Heart right ventricle (tissue), 16 donors: ENCODE results near the gene SORD. TPM values are rescaled to one million over a fixed set of nuclear protein-coding genes. Genes with fewer than 3 reads are reported as not detected.

Experiments
- ATAC-seq, 8 donors: fragments of 200-7000 bp; cut with Tn5 transposase; one replicate each; pipeline ENCODE4 v1.9.1; 2020; ENCODE audit warnings: mild to moderate bottlenecking in 8 of 8, moderate library complexity in 8 of 8, moderate number of reproducible peaks in 1 of 8
- DNase-seq, 2 donors: peaks; one replicate each; pipeline ENCODE4 v3.0.0-alpha.2; 2020
- H3K27ac ChIP-seq, 10 donors: fragments of 200-600 bp; sonication (generic) in 2 of 10; one replicate each; pipeline versions ENCODE4 v1.5.0 to v1.8.0; 2020 to 2022; ENCODE audit warnings: mild to moderate bottlenecking in 3 of 10
- H3K27me3 ChIP-seq, 7 donors: fragments of 200-600 bp; one replicate each; pipeline ENCODE4 v1.8.0; 2021 to 2022; ENCODE audit warnings: mild to moderate bottlenecking in 2 of 7
- H3K36me3 ChIP-seq, 9 donors: fragments of 200-600 bp; sonication (generic) in 1 of 9; one replicate each; pipeline versions ENCODE4 v1.5.0 to v1.8.0; 2020 to 2022; ENCODE audit warnings: mild to moderate bottlenecking in 2 of 9
- H3K4me1 ChIP-seq, 9 donors: fragments of 200-600 bp; sonication (generic) in 1 of 9; one replicate each; pipeline versions ENCODE4 v1.5.0 to v1.8.0; 2020 to 2022; ENCODE audit warnings: mild to moderate bottlenecking in 4 of 9
- H3K4me3 ChIP-seq, 10 donors: fragments of 200-600 bp; sonication (generic) in 2 of 10; one replicate each; pipeline versions ENCODE4 v1.5.0 to v1.8.0; 2020 to 2022; ENCODE audit warnings: mild to moderate bottlenecking in 7 of 10, moderate library complexity in 2 of 10
- H3K9me3 ChIP-seq, 11 donors: fragments of 200-600 bp in 10 of 11; sonication (generic) in 2 of 11; one replicate each; pipeline versions ENCODE4 v1.5.0 to v1.8.0; 2013 to 2022; ENCODE audit warnings: mild to moderate bottlenecking in 2 of 11, control low read depth in 1 of 11, moderate library complexity in 1 of 11
- CTCF ChIP-seq, 9 donors: fragments of 200-600 bp; sonication (generic) in 2 of 9; IDR thresholded peaks; one replicate each; pipeline versions ENCODE4 v1.5.0 to v1.8.0; 2021 to 2022; ENCODE audit warnings: antibody characterized with exemption in 9 of 9, mild to moderate bottlenecking in 5 of 9, moderate library complexity in 1 of 9
- WGBS, 2 donors: extraction: QIAGEN DNeasy Blood & Tissue Kit; methylation state at CpG; one replicate each; pipeline ENCODE4 v1.1.7; 2013; ENCODE audit warnings: inconsistent platforms in 1 of 2; 5-methylcytosine and 5-hydroxymethylcytosine counted together
- intact Hi-C, 10 donors: fragments of 100-400 bp; cut with DNase I; formaldehyde crosslinking; loops; one replicate each; pipeline versions ENCODE4 v1.11.1 to v1.14.2; 2022
- polyA plus RNA-seq, 2 donors: library from polyadenylated mRNA; stranded (reverse); fragments of 200-250 nt; gene quantifications; one replicate each; pipeline ENCODE4 v1.2.3, GENCODE V29; 2013
- total RNA-seq, 10 donors: library from RNA; stranded (reverse); fragmentation: NEBNext Ultra II Directional in 3 of 10; extraction: Animal tissue kit (Norgen Biotek cat#: 25700) in 3 of 10; gene quantifications; one replicate each; pipeline versions ENCODE4 v1.2.1 to v1.2.4, GENCODE V29; 2021 to 2023
- donor health status: Arrhythmogenic right ventricular cardiomyopathy.
- donor health status: ischemic (EF 13 %, LVEDD 7.1; RV severe dilation, severe dysfunction).
- donor health status: healthy with polysubstance abuse.
- donor health status: DM: no; HTN: yes; CAD: no.
- donor health status: DM: no; HTN: no; CAD: no.
- donor health status: ischemic (EF 25% LVEDD 6.9; RV normal size, moderate dysfunction).
- donor health status: ischemic (EF 25% LVEDD 5.7; RV mildly dilated, moderate dysfunction).
- donor health status: healthy.
- donor health status: DM: yes; HTN: yes; CAD: no.
- donor health status: Ischemic cardiomyopathy.
- donor health status: ischemic (EF 35%, LVEDD 5.7; RV mildly dilated, moderate dysfunction).
- donor health status: nonischemic (EF 11% LVEDD 7.7; RV severe dilation, severe dysfunction).
- donor health status: DM: yes; HTN: yes; CAD: no.
- donor health status: PGD.
- donor health status: ischemic (EF 29% LVEDD 5.4; RV normal size, mild dysfunction).
- donor health status: nonischemic (EF 23%, LVEDD 6.1; RV moderate dilation, normal function).

SORD gene
- total and polyA plus RNA-seq, 12 donors, result 2.2 to 15.2 (median 11.1) TPM

- no peak for ATAC-seq
- no peaks in the 10 kb centered on the region for H3K9me3 ChIP-seq
- DNase-seq, result no peak
Observed at GRCh38 chr15:45111390-45112142, 88.6 kb downstream of the SORD start.

DNA sequence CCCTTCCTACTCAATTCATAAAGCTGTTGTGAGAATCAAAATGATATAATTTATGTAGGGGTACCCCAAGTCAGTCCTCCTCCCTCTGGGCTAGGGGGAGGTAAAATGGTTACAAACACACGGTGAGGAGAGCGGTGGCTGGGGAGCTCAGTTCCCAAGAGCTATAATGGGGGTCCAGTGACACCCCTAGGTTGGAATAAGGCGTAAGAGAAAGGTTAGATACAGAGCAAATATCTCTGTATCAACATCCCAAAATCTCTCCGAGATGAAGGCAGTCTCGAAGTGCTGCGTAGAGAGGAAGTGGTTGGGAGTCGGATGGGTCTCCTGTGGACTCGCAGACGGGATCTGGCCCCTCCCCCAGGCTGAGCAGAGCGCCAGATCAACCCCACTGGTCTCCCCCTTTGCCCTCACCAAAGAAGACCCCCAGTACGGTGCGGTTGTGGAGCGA is 89.2 kb downstream of the SORD start:
- DNase-seq (no peak), ATAC-seq (no peak)
- TF ChIP-seq CTCF (IDR thresholded peaks at IDR 0.05), result no peak
- Histone ChIP-seq H3K4me3 (peak overlapping the region in 4 of 10 donors; percentile 3 to 16 (median 6)), H3K27me3 (peaks cover 32 to 95% (median 88%) of the 10 kb centered on the region in 7 donors), H3K36me3 (no peaks in the 10 kb centered on the region), H3K27ac (no peak overlapping the region), H3K9me3 (no peaks in the 10 kb centered on the region), H3K4me1 (peaks cover 5 to 33% (median 19%) of the 10 kb centered on the region in 9 donors)
- WGBS, 2 donors, result 5 to 6% methylated on average over 13 of the region's 13 CpGs
- intact Hi-C loops, result loop anchor here in 2 of 10 donors (10.0 kb wide), 2 partner anchors 67 to 77 kb away; no protein-coding TSS in a partner anchor

More at GRCh38 chr15:45111390-45112142, 88.6 kb downstream of the SORD start:
- no peaks in the 10 kb centered on the region for H3K36me3 ChIP-seq
- no peak for TF ChIP-seq CTCF (IDR thresholded peaks at IDR 0.05)
- 4 to 6% methylated on average over 54 to 68 of the region's 71 CpGs for WGBS, 2 donors
- H3K27me3 ChIP-seq, result peaks cover 26 to 92% (median 82%) of the 10 kb centered on the region in 7 donors
- H3K4me1 ChIP-seq, result peaks cover 0 to 27% (median 13%) of the 10 kb centered on the region in 9 donors
- intact Hi-C loops, result loop anchor here in 2 of 10 donors (10.0 kb wide), 2 partner anchors 67 to 77 kb away; no protein-coding TSS in a partner anchor
- H3K4me3 ChIP-seq, result no peak overlapping the region
- H3K27ac ChIP-seq, result no peak overlapping the region

GRCh38 chr15:45112591-45113379 is 89.8 kb downstream of the SORD start:
- ATAC-seq, result no peak
- Histone ChIP-seq H3K27me3 (peaks cover 39 to 97% (median 92%) of the 10 kb centered on the region in 7 donors), H3K36me3 (no peaks in the 10 kb centered on the region), H3K4me3 (peak overlapping the region in 7 of 10 donors; percentile 1 to 16 (median 7)), H3K9me3 (no peaks in the 10 kb centered on the region), H3K4me1 (peaks cover 6 to 40% (median 22%) of the 10 kb centered on the region in 9 donors), H3K27ac (no peak overlapping the region)
- no peak for DNase-seq
- no peak for TF ChIP-seq CTCF (IDR thresholded peaks at IDR 0.05)
- intact Hi-C loops, result loop anchor here in 2 of 10 donors (10.0 kb wide), 2 partner anchors 68 to 78 kb away; no protein-coding TSS in a partner anchor
- 1 to 3% methylated on average over 57 to 58 of the region's 58 CpGs for WGBS, 2 donors

DNA sequence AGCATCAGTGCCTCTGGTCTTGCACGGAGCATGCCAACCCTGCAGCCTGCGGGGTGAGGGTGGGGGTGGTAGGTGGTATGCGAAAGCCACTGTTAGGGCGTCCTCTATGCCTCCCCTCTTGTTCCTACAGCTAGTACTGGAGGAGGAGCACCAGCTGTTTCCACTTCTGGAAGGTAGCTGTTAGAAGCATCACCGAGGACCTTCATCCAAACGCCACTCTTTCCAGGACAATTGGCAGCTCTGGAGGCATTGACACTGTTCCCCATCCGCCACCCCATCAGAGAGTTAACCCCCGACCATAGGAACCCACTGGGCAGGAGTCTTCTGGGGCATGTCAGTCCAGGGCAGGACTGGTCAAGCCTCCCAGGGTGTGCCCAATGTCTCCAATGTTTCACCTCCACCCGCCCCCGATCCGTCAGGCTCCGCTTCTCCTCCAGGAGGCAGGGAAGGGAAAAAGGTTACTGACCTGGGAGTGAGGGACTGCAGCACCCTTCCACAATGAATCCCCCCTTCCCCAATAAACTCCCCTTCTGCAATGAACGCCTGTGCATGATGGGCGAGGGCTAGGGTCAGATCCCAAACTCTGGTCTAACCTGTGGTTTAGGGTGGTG is 90.5 kb downstream of the SORD start:
- 8 to 13% methylated on average over 14 of the region's 14 CpGs for WGBS, 2 donors
- Histone ChIP-seq H3K27ac (no peak overlapping the region), H3K36me3 (no peaks in the 10 kb centered on the region), H3K27me3 (peaks cover 39 to 95% (median 87%) of the 10 kb centered on the region in 7 donors), H3K4me1 (peaks cover 8 to 45% (median 22%) of the 10 kb centered on the region in 9 donors), H3K4me3 (peak overlapping the region in 2 of 10 donors; percentile 6 to 7), H3K9me3 (no peaks in the 10 kb centered on the region)
- no peak for TF ChIP-seq CTCF (IDR thresholded peaks at IDR 0.05)
- DNase-seq (no peak), ATAC-seq (no peak)
- intact Hi-C loops, result loop anchor here in 2 of 10 donors (10.0 kb wide), 2 partner anchors 69 to 79 kb away; no protein-coding TSS in a partner anchor
